GM12878 (cell line): ENCODE results near the gene PFKL. TPM values are rescaled to one million over a fixed set of nuclear protein-coding genes. Genes with fewer than 3 reads are reported as not detected.

Experiments used
- ATAC-seq: fragments of 200-7000 bp; cut with Tn5 transposase; 3 replicates; pipeline ENCODE4 v1.9.1; 2020; ENCODE audit warnings: mild to moderate bottlenecking, moderate library complexity
- BruUV-seq: library from RNA; stranded (reverse); fragments of 400-500 nt; replicated peaks from 2 replicates; lab custom pipeline; 2021; lab: Mats Ljungman, UMichigan
- CTCF ChIA-PET: fragments of 300-600 bp; sonication (Branson Sonifier 250); formaldehyde crosslinking; extraction: SDS; loops from one replicate; lab custom pipeline; 2021; ENCODE audit warnings: inconsistent platforms; lab: Yijun Ruan, JAX
- POLR2A ChIA-PET: fragments of 350-600 bp; formaldehyde crosslinking; extraction: SDS; loops from one replicate; lab custom pipeline; 2021; ENCODE audit warnings: inconsistent platforms; lab: Charles Lee
- RAD21 ChIA-PET: fragments of 300-600 bp; sonication (Branson Sonifier 250); formaldehyde crosslinking; loops from one replicate; lab custom pipeline; 2023; ENCODE audit warnings: antibody characterized with exemption; ENCODE audit not compliant: unreplicated experiment; lab: Charles Lee
- SMC1A ChIA-PET: fragments of 300-600 bp; sonication (Branson Sonifier 250); formaldehyde crosslinking; loops from one replicate; lab custom pipeline; 2023; ENCODE audit not compliant: unreplicated experiment, uncharacterized antibody; lab: Charles Lee
- DNase-seq: peaks from one replicate; pipeline ENCODE4 v3.0.0-alpha.2; 2011; ENCODE audit warnings: low read depth, low spot score
- FAIRE-seq: peaks from 3 replicates; lab custom pipeline; 2011; peaks lifted over from hg19 to GRCh38; lab: Jason Lieb, UNC
- H2AFZ ChIP-seq: 2 replicates; pipeline ENCODE4 v1.6.0; 2011; ENCODE audit warnings: low read depth, low read length, control low read depth; ENCODE audit not compliant: control insufficient read depth
- H3K27ac ChIP-seq: 2 replicates; pipeline ENCODE4 v1.5.1; 2011; ENCODE audit warnings: control low read depth; ENCODE audit not compliant: control insufficient read depth, insufficient read depth
- H3K27me3 ChIP-seq, 2 experiments: replicated peaks in 1 of 2; 2 replicates each; pipeline versions ENCODE4 v1.6.0 to v1.6.1; 2011; ENCODE audit warnings: low read length in 1 of 2; ENCODE audit not compliant: control insufficient read depth in 2 of 2, insufficient read depth in 2 of 2
- H3K36me3 ChIP-seq, 2 experiments: 2 replicates each; pipeline ENCODE4 v1.5.1; 2011; ENCODE audit warnings: low read length in 1 of 2; ENCODE audit not compliant: control insufficient read depth in 2 of 2, insufficient read depth in 2 of 2
- H3K4me1 ChIP-seq: 2 replicates; pipeline ENCODE4 v1.6.1; 2011; ENCODE audit warnings: mild to moderate bottlenecking, low read length, moderate library complexity, mixed read lengths; ENCODE audit not compliant: control insufficient read depth, insufficient read depth
- H3K4me2 ChIP-seq: 2 replicates; pipeline ENCODE4 v1.6.0; 2011; ENCODE audit warnings: control low read depth; ENCODE audit not compliant: control insufficient read depth, insufficient read depth
- H3K4me3 ChIP-seq: fragments of 200-600 bp; sonication (generic); 2 replicates; pipeline ENCODE4 v1.5.1; 2016
- H3K79me2 ChIP-seq: 2 replicates; pipeline ENCODE4 v1.6.0; 2011; ENCODE audit warnings: low read length; ENCODE audit not compliant: control insufficient read depth, insufficient read depth
- H3K9ac ChIP-seq: 2 replicates; pipeline ENCODE4 v1.8.0; 2011; ENCODE audit warnings: low read length, control low read depth, mixed read lengths; ENCODE audit not compliant: control insufficient read depth, insufficient read depth
- H3K9me3 ChIP-seq: replicated peaks from 3 replicates; pipeline ENCODE4 v1.5.1; 2011; ENCODE audit warnings: mild to moderate bottlenecking, low read length; ENCODE audit not compliant: control insufficient read depth, insufficient read depth
- H4K20me1 ChIP-seq: 2 replicates; pipeline ENCODE4 v1.6.0; 2011; ENCODE audit not compliant: control insufficient read depth, insufficient read depth
- GABPA ChIP-seq: IDR thresholded peaks from 2 replicates; pipeline ENCODE4 v1.6.1; 2014; ENCODE audit warnings: antibody characterized with exemption, low read depth, mild to moderate bottlenecking, inconsistent platforms
- HDGF ChIP-seq: fragments of 450-650 bp; IDR thresholded peaks from 2 replicates; pipeline ENCODE4 v1.6.1; 2016; ENCODE audit warnings: antibody characterized with exemption
- IKZF2 ChIP-seq, 2 experiments: fragments of 450-650 bp; IDR thresholded peaks; 2 replicates each; pipeline ENCODE4 v1.6.1; 2017; ENCODE audit warnings: mild to moderate bottlenecking in 2 of 2, moderate library complexity in 2 of 2
- KDM1A ChIP-seq: fragments of 200-600 bp; sonication (generic); IDR thresholded peaks from 2 replicates; pipeline ENCODE4 v1.6.1; 2016; ENCODE audit warnings: borderline replicate concordance
- KLF5 ChIP-seq: fragments of 450-650 bp; IDR thresholded peaks from 2 replicates; pipeline ENCODE4 v1.6.1; 2014; ENCODE audit warnings: mild to moderate bottlenecking; ENCODE audit not compliant: partially characterized antibody
- LARP7 ChIP-seq: fragments of 450-650 bp; IDR thresholded peaks from 2 replicates; pipeline ENCODE4 v1.6.1; 2017; ENCODE audit warnings: mild to moderate bottlenecking
- POLR2A ChIP-seq: IDR thresholded peaks from 2 replicates; pipeline ENCODE4 v1.6.1; 2011; ENCODE audit warnings: low read depth, mild to moderate bottlenecking, low read length
- RAD21 ChIP-seq: IDR thresholded peaks from 2 replicates; pipeline ENCODE4 v1.6.1; 2011; ENCODE audit warnings: mild to moderate bottlenecking, low read depth, low read length, moderate library complexity; ENCODE audit not compliant: insufficient read depth
- SIX5 ChIP-seq: IDR thresholded peaks from 2 replicates; pipeline ENCODE4 v1.6.1; 2011; ENCODE audit warnings: mild to moderate bottlenecking, low read depth, low read length, moderate library complexity; ENCODE audit not compliant: severe bottlenecking
- SP1 ChIP-seq: IDR thresholded peaks from one replicate; pipeline ENCODE4 v1.6.1; 2011; ENCODE audit warnings: low read depth, low read length
- SPI1 ChIP-seq: IDR thresholded peaks from 2 replicates; pipeline ENCODE4 v1.6.1; 2011; ENCODE audit warnings: low read depth, mild to moderate bottlenecking, low read length, moderate library complexity, borderline replicate concordance; ENCODE audit not compliant: insufficient read depth
- TBL1XR1 ChIP-seq: IDR thresholded peaks from 2 replicates; pipeline ENCODE4 v1.6.1; 2012; ENCODE audit warnings: low read depth, low read length, improper control_type of control experiment
- ZNF207 ChIP-seq: fragments of 450-650 bp; IDR thresholded peaks from 2 replicates; pipeline ENCODE4 v1.6.1; 2014; ENCODE audit warnings: antibody characterized with exemption, mild to moderate bottlenecking, borderline replicate concordance
- WGBS: methylation state at CpG from one replicate; pipeline ENCODE4 v1.1.6; 2016; ENCODE audit warnings: low lambda C conversion rate; ENCODE audit not compliant: insufficient replicate concordance, insufficient coverage; ENCODE audit errors: missing lambda C conversion rate; 5-methylcytosine and 5-hydroxymethylcytosine counted together
- in situ Hi-C: fragments of 300-500 bp; cut with MboI; formaldehyde crosslinking; loops from 9 replicates; pipeline ENCODE4 v1.14.3; 2018; ENCODE audit warnings: mixed read lengths
- intact Hi-C: fragments of 100-400 bp; cut with micrococcal nuclease; formaldehyde crosslinking; loops from one replicate; pipeline ENCODE4 v1.14.2; 2022; ENCODE audit not compliant: unreplicated experiment
- polyA plus RNA-seq, 11 experiments: library from polyadenylated mRNA; depleted of rRNA in 4 of 11; unstranded in 6 of 11; stranded (reverse) in 5 of 11; fragments of >200 nt; fragmentation: Nextera tagmentation in 4 of 11; fragmentation: Illumina TruSeq in 1 of 11; extraction: Ambion mirVana in 4 of 11; extraction: Trizol in 1 of 11; gene quantifications; 1 replicate in 1 of 11; 2 replicates in 10 of 11; pipeline versions ENCODE4 v1.2.1 to v1.2.3, GENCODE V29; 2011 to 2016; ENCODE audit warnings: inconsistent platforms in 2 of 11, missing spikeins in 2 of 11, low read depth in 1 of 11
- total RNA-seq, 4 experiments: library from RNA; depleted of rRNA in 3 of 4; stranded (reverse); fragments of >200 nt in 3 of 4; fragmentation: Illumina TruSeq in 1 of 4; extraction: Trizol in 1 of 4; gene quantifications; 2 replicates each; pipeline versions ENCODE4 v1.2.1 to v1.2.3, GENCODE V29; 2013 to 2021
- TF ChIP-seq, protein P1 (sequence below): fragments of 450-650 bp; IDR thresholded peaks from 2 replicates; pipeline ENCODE4 v1.6.1; 2017; ENCODE audit warnings: mild to moderate bottlenecking, moderate library complexity
- TF ChIP-seq, protein P2 (sequence below): IDR thresholded peaks from 2 replicates; pipeline ENCODE4 v1.6.1; 2011; ENCODE audit warnings: low read depth, low read length, improper control_type of control experiment, borderline replicate concordance

PFKL gene
- total and polyA plus RNA-seq, 10 of the 15 experiments (the other 5 are each of a cell fraction or from before 2014, with no cell fraction given) = 1.2 to 192 (median 112) TPM

- Histone ChIP-seq H3K79me2 (no peaks in the 10 kb centered on the region), H3K36me3 (no peaks in the 10 kb centered on the region; a peak in 2 of 4 replicates), H3K4me3 (no peak overlapping the region), H3K4me2 (no peak overlapping the region), H3K9ac (no peak overlapping the region), H3K4me1 (no peaks in the 10 kb centered on the region), H3K9me3 (no peaks in the 10 kb centered on the region), H3K27me3 (no peaks in the 10 kb centered on the region), H3K27ac (no peak overlapping the region), H2AFZ (no peak overlapping the region), H4K20me1 (no peaks in the 10 kb centered on the region)
- SMC1A ChIA-PET = no interaction called here
- in situ Hi-C loops (no loop called here), intact Hi-C loops (no loop called here)
- ATAC-seq = no peak
- CTCF ChIA-PET = no interaction called here
- POLR2A ChIA-PET = no interaction called here
- TF ChIP-seq RAD21 (no peak), POLR2A (0 out of 2 replicates have a peak, but pooled peaks have one; percentile 44)
- FAIRE-seq = no peak
- WGBS = 92% methylated on average over 14 of the region's 17 CpGs
- BruUV-seq = no TSS peak
- RAD21 ChIA-PET = no interaction called here
- DNase-seq = no peak
Observed at GRCh38 chr21:44332383-44332782, 32.5 kb downstream of the PFKL start.

DNA sequence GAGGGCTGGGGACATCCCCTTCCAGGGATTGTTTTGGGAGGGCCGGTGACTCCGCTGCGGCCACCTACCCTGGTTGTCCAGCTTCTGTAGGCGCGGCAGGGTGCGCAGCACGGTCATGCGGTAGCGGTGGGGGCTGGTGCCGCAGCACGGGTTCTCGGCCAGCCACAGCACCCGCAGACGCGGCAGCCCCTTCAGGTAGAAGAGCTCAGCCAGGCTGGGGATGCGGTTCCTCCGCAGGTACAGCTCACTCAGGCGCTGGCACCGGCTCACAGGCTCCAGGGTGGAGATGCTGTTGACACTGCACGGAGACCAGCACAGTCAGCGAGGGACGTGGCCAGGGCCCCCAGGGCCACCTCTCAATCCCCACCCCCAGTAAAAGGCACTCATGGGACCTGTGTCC, 33.1 kb downstream of the PFKL start:
- H4K20me1 ChIP-seq = no peaks in the 10 kb centered on the region
- H3K9me3 ChIP-seq = no peaks in the 10 kb centered on the region
- H3K36me3 ChIP-seq = no peaks in the 10 kb centered on the region
- CTCF ChIA-PET = interaction anchor here (0.9 kb wide), 1 partner anchor 35 kb away, joined by 3 read pairs; no protein-coding TSS in a partner anchor
- POLR2A ChIA-PET = no interaction called here
- no peak overlapping the region for H3K4me2 ChIP-seq
- no peak for FAIRE-seq
- H3K4me3 ChIP-seq = no peak overlapping the region
- no peak overlapping the region for H3K27ac ChIP-seq
- no peaks in the 10 kb centered on the region for H3K27me3 ChIP-seq
- no peak for ATAC-seq
- no TSS peak for BruUV-seq
- RAD21 ChIA-PET = no interaction called here
- in situ Hi-C loops = no loop called here
- no peak for DNase-seq
- intact Hi-C loops = no loop called here
- no peak overlapping the region for H3K9ac ChIP-seq
- SMC1A ChIA-PET = no interaction called here
- peaks cover under 1% of the 10 kb centered on the region; the same call in 1 of the 2 replicates for H3K4me1 ChIP-seq
- 94% methylated on average over 22 of the region's 22 CpGs for whole genome bisulfite sequencing
- H3K79me2 ChIP-seq = no peaks in the 10 kb centered on the region
- no peak overlapping the region for H2AFZ ChIP-seq
- no peak for TF ChIP-seq SP1
- TF ChIP-seq ZNF207 = no peak
- TF ChIP-seq KLF5 = no peak
- no peak for TF ChIP-seq SIX5
- TF ChIP-seq HDGF = no peak
- TF ChIP-seq, protein P1, sequence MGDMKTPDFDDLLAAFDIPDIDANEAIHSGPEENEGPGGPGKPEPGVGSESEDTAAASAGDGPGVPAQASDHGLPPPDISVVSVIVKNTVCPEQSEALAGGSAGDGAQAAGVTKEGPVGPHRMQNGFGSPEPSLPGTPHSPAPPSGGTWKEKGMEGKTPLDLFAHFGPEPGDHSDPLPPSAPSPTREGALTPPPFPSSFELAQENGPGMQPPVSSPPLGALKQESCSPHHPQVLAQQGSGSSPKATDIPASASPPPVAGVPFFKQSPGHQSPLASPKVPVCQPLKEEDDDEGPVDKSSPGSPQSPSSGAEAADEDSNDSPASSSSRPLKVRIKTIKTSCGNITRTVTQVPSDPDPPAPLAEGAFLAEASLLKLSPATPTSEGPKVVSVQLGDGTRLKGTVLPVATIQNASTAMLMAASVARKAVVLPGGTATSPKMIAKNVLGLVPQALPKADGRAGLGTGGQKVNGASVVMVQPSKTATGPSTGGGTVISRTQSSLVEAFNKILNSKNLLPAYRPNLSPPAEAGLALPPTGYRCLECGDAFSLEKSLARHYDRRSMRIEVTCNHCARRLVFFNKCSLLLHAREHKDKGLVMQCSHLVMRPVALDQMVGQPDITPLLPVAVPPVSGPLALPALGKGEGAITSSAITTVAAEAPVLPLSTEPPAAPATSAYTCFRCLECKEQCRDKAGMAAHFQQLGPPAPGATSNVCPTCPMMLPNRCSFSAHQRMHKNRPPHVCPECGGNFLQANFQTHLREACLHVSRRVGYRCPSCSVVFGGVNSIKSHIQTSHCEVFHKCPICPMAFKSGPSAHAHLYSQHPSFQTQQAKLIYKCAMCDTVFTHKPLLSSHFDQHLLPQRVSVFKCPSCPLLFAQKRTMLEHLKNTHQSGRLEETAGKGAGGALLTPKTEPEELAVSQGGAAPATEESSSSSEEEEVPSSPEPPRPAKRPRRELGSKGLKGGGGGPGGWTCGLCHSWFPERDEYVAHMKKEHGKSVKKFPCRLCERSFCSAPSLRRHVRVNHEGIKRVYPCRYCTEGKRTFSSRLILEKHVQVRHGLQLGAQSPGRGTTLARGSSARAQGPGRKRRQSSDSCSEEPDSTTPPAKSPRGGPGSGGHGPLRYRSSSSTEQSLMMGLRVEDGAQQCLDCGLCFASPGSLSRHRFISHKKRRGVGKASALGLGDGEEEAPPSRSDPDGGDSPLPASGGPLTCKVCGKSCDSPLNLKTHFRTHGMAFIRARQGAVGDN = no peak
- no peak for TF ChIP-seq KDM1A
- no peak for TF ChIP-seq GABPA
- TF ChIP-seq, protein P2, sequence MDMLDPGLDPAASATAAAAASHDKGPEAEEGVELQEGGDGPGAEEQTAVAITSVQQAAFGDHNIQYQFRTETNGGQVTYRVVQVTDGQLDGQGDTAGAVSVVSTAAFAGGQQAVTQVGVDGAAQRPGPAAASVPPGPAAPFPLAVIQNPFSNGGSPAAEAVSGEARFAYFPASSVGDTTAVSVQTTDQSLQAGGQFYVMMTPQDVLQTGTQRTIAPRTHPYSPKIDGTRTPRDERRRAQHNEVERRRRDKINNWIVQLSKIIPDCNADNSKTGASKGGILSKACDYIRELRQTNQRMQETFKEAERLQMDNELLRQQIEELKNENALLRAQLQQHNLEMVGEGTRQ = no peak
- no peak for TF ChIP-seq IKZF2 (IDR thresholded peaks at IDR 0.05)
- TF ChIP-seq SPI1 = no peak
- TF ChIP-seq LARP7 = no peak
- TF ChIP-seq TBL1XR1 = no peak
